ENCODE data around the gene PGP.

The PGP gene

GRCh38 chr16:2198283-2198682 is 16.4 kb downstream of the PGP start:
- Histone ChIP-seq H3K27ac (ENCODE audit: low read length, poor library complexity, severe bottlenecking) (no peak overlapping the region), H2BK120ac (ENCODE audit: low read depth, low read length) (no peak overlapping the region), H3K27me3 (ENCODE audit: control insufficient read depth in 1 of 2, insufficient read depth in 1 of 2, low read length in 2 of 2) (peaks cover 51 to 62% of the 10 kb centered on the region in 2 experiments), H3K4me1 (ENCODE audit: control insufficient read depth, insufficient read depth, low read depth, low read length) (peaks cover 20% of the 10 kb centered on the region), H2AK5ac (ENCODE audit: low read length, severe bottlenecking) (no peak overlapping the region), H3K9ac (ENCODE audit: low read length) (no peak overlapping the region), H2AFZ (ENCODE audit: low read depth, low read length) (no peak overlapping the region), H3K4ac (ENCODE audit: low read depth in 1 of 2, low read length in 2 of 2) (no peak overlapping the region), H3K23ac (ENCODE audit: low read length in 2 of 2) (peak overlapping the region in 1 of 2 experiments; percentile 47), H3K9me3 (ENCODE audit: control insufficient read depth, low read length) (peaks cover 6% of the 10 kb centered on the region), H2BK12ac (ENCODE audit: low read length in 2 of 2) (no peak overlapping the region), H3K4me3 (ENCODE audit: insufficient read depth in 1 of 2, low read depth in 1 of 2, low read length in 2 of 2) (no peak overlapping the region), H2BK5ac (ENCODE audit: low read depth, low read length, poor library complexity, severe bottlenecking) (no peak overlapping the region), H3K79me1 (replicated peaks; ENCODE audit: low read length, poor library complexity, severe bottlenecking) (no peaks in the 10 kb centered on the region), H2BK15ac (ENCODE audit: low read depth, poor library complexity, severe bottlenecking) (no peak overlapping the region), H3K4me2 (ENCODE audit: low read length, poor library complexity, severe bottlenecking) (no peak overlapping the region), H4K8ac (ENCODE audit: low read length) (no peak overlapping the region), H3K18ac (ENCODE audit: low read depth in 1 of 2, low read length in 2 of 2) (no peak overlapping the region), H3K36me3 (ENCODE audit: control insufficient read depth in 1 of 2, insufficient read depth in 2 of 2, low read depth in 1 of 2, low read length in 2 of 2) (no peaks in the 10 kb centered on the region), H3K14ac (ENCODE audit: low read length in 2 of 2) (no peak overlapping the region), H4K91ac (ENCODE audit: low read length) (no peak overlapping the region)
- WGBS = 74% methylated on average over 3 of the region's 4 CpGs
- DNase-seq = no peak

GRCh38 chr16:2197765-2198164 is 16.9 kb downstream of the PGP start:
- no peak overlapping the region for H3K4me2 ChIP-seq (ENCODE audit: low read length, poor library complexity, severe bottlenecking)
- peaks cover 51 to 63% of the 10 kb centered on the region in 2 experiments for H3K27me3 ChIP-seq (ENCODE audit: control insufficient read depth in 1 of 2, insufficient read depth in 1 of 2, low read length in 2 of 2)
- H2BK5ac ChIP-seq (ENCODE audit: low read depth, low read length, poor library complexity, severe bottlenecking) = no peak overlapping the region
- no peak overlapping the region for H3K9ac ChIP-seq (ENCODE audit: low read length)
- H2BK15ac ChIP-seq (ENCODE audit: low read depth, poor library complexity, severe bottlenecking) = no peak overlapping the region
- no peak overlapping the region for H3K27ac ChIP-seq (ENCODE audit: low read length, poor library complexity, severe bottlenecking)
- no peak overlapping the region for H4K91ac ChIP-seq (ENCODE audit: low read length)
- 97% methylated on average over 3 of the region's 6 CpGs for WGBS
- H4K8ac ChIP-seq (ENCODE audit: low read length) = no peak overlapping the region
- H3K4me3 ChIP-seq (ENCODE audit: insufficient read depth in 1 of 2, low read depth in 1 of 2, low read length in 2 of 2) = no peak overlapping the region
- H3K36me3 ChIP-seq (ENCODE audit: control insufficient read depth in 1 of 2, insufficient read depth in 2 of 2, low read depth in 1 of 2, low read length in 2 of 2) = no peaks in the 10 kb centered on the region
- H3K23ac ChIP-seq (ENCODE audit: low read length in 2 of 2) = no peak overlapping the region
- no peaks in the 10 kb centered on the region for H3K79me1 ChIP-seq (replicated peaks; ENCODE audit: low read length, poor library complexity, severe bottlenecking)
- H2BK12ac ChIP-seq (ENCODE audit: low read length in 2 of 2) = no peak overlapping the region
- H3K18ac ChIP-seq (ENCODE audit: low read depth in 1 of 2, low read length in 2 of 2) = no peak overlapping the region
- DNase-seq = no peak
- H3K4ac ChIP-seq (ENCODE audit: low read depth in 1 of 2, low read length in 2 of 2) = no peak overlapping the region
- peaks cover 6% of the 10 kb centered on the region for H3K9me3 ChIP-seq (ENCODE audit: control insufficient read depth, low read length)
- no peak overlapping the region for H2AFZ ChIP-seq (ENCODE audit: low read depth, low read length)
- H2BK120ac ChIP-seq (ENCODE audit: low read depth, low read length) = no peak overlapping the region
- no peak overlapping the region for H3K14ac ChIP-seq (ENCODE audit: low read length in 2 of 2)
- peaks cover 20% of the 10 kb centered on the region for H3K4me1 ChIP-seq (ENCODE audit: control insufficient read depth, insufficient read depth, low read depth, low read length)
- H2AK5ac ChIP-seq (ENCODE audit: low read length, severe bottlenecking) = no peak overlapping the region

GRCh38 chr16:2196981-2197511 is 17.6 kb downstream of the PGP start:
- H3K9ac ChIP-seq (ENCODE audit: low read length) = no peak overlapping the region
- H3K23ac ChIP-seq (ENCODE audit: low read length in 2 of 2) = peak overlapping the region in 1 of 2 experiments; percentile 74
- no peak overlapping the region for H2AFZ ChIP-seq (ENCODE audit: low read depth, low read length)
- H3K36me3 ChIP-seq (ENCODE audit: control insufficient read depth in 1 of 2, insufficient read depth in 2 of 2, low read depth in 1 of 2, low read length in 2 of 2) = no peaks in the 10 kb centered on the region
- no peak overlapping the region for H2BK15ac ChIP-seq (ENCODE audit: low read depth, poor library complexity, severe bottlenecking)
- no peak overlapping the region for H4K8ac ChIP-seq (ENCODE audit: low read length)
- no peak overlapping the region for H3K27ac ChIP-seq (ENCODE audit: low read length, poor library complexity, severe bottlenecking)
- no peak for DNase-seq
- H4K91ac ChIP-seq (ENCODE audit: low read length) = no peak overlapping the region
- no peak overlapping the region for H2BK12ac ChIP-seq (ENCODE audit: low read length in 2 of 2)
- H3K4me1 ChIP-seq (ENCODE audit: control insufficient read depth, insufficient read depth, low read depth, low read length) = peaks cover 20% of the 10 kb centered on the region
- H2BK120ac ChIP-seq (ENCODE audit: low read depth, low read length) = no peak overlapping the region
- no peak overlapping the region for H2BK5ac ChIP-seq (ENCODE audit: low read depth, low read length, poor library complexity, severe bottlenecking)
- peak overlapping the region in 1 of 2 experiments; percentile 62 for H3K4me3 ChIP-seq (ENCODE audit: insufficient read depth in 1 of 2, low read depth in 1 of 2, low read length in 2 of 2)
- H3K4me2 ChIP-seq (ENCODE audit: low read length, poor library complexity, severe bottlenecking) = peak overlapping the region; percentile 71
- H3K4ac ChIP-seq (ENCODE audit: low read depth in 1 of 2, low read length in 2 of 2) = no peak overlapping the region
- H3K27me3 ChIP-seq (ENCODE audit: control insufficient read depth in 1 of 2, insufficient read depth in 1 of 2, low read length in 2 of 2) = peaks cover 51 to 63% of the 10 kb centered on the region in 2 experiments
- H3K14ac ChIP-seq (ENCODE audit: low read length in 2 of 2) = no peak overlapping the region
- 53% methylated on average over 18 of the region's 32 CpGs for WGBS
- H3K79me1 ChIP-seq (replicated peaks; ENCODE audit: low read length, poor library complexity, severe bottlenecking) = no peaks in the 10 kb centered on the region
- H2AK5ac ChIP-seq (ENCODE audit: low read length, severe bottlenecking) = no peak overlapping the region
- H3K18ac ChIP-seq (ENCODE audit: low read depth in 1 of 2, low read length in 2 of 2) = no peak overlapping the region
- peaks cover 6% of the 10 kb centered on the region for H3K9me3 ChIP-seq (ENCODE audit: control insufficient read depth, low read length)

GRCh38 chr16:2196162-2196980 is 18.3 kb downstream of the PGP start, which contains the start of gene CASKIN1:
Gene CASKIN1, minus strand, starts transcription at chr16:2196605. Its CDS starts 173 bp downstream, at chr16:2196432.
- no peaks in the 10 kb centered on the region for H3K79me1 ChIP-seq (replicated peaks; ENCODE audit: low read length, poor library complexity, severe bottlenecking)
- no peak within 1 kb of the TSS for H3K27ac ChIP-seq (ENCODE audit: low read length, poor library complexity, severe bottlenecking)
- no peak within 1 kb of the TSS for H2BK12ac ChIP-seq (ENCODE audit: low read length in 2 of 2)
- H4K8ac ChIP-seq (ENCODE audit: low read length) = no peak within 1 kb of the TSS
- H2AFZ ChIP-seq (ENCODE audit: low read depth, low read length) = no peak within 1 kb of the TSS
- H3K4ac ChIP-seq (ENCODE audit: low read depth in 1 of 2, low read length in 2 of 2) = no peak within 1 kb of the TSS
- H3K27me3 ChIP-seq (ENCODE audit: control insufficient read depth in 1 of 2, insufficient read depth in 1 of 2, low read length in 2 of 2) = peaks cover 51 to 63% of the 10 kb centered on the region in 2 experiments
- H3K9me3 ChIP-seq (ENCODE audit: control insufficient read depth, low read length) = peaks cover 6% of the 10 kb centered on the region
- no peak within 1 kb of the TSS for H4K91ac ChIP-seq (ENCODE audit: low read length)
- H3K4me3 ChIP-seq (ENCODE audit: insufficient read depth in 1 of 2, low read depth in 1 of 2, low read length in 2 of 2) = peak within 1 kb of the TSS in 1 of 2 experiments; percentile 62
- H3K9ac ChIP-seq (ENCODE audit: low read length) = no peak within 1 kb of the TSS
- H2BK120ac ChIP-seq (ENCODE audit: low read depth, low read length) = no peak within 1 kb of the TSS
- peak within 1 kb of the TSS in 1 of 2 experiments; percentile 74 for H3K23ac ChIP-seq (ENCODE audit: low read length in 2 of 2)
- peaks cover 20% of the 10 kb centered on the region for H3K4me1 ChIP-seq (ENCODE audit: control insufficient read depth, insufficient read depth, low read depth, low read length)
- no peaks in the 10 kb centered on the region for H3K36me3 ChIP-seq (ENCODE audit: control insufficient read depth in 1 of 2, insufficient read depth in 2 of 2, low read depth in 1 of 2, low read length in 2 of 2)
- no peak within 1 kb of the TSS for H2BK5ac ChIP-seq (ENCODE audit: low read depth, low read length, poor library complexity, severe bottlenecking)
- H3K18ac ChIP-seq (ENCODE audit: low read depth in 1 of 2, low read length in 2 of 2) = no peak within 1 kb of the TSS
- peak within 1 kb of the TSS; percentile 85 for H3K4me2 ChIP-seq (ENCODE audit: low read length, poor library complexity, severe bottlenecking)
- H2BK15ac ChIP-seq (ENCODE audit: low read depth, poor library complexity, severe bottlenecking) = no peak within 1 kb of the TSS
- H2AK5ac ChIP-seq (ENCODE audit: low read length, severe bottlenecking) = no peak within 1 kb of the TSS
- no peak for DNase-seq
- H3K14ac ChIP-seq (ENCODE audit: low read length in 2 of 2) = no peak within 1 kb of the TSS
- WGBS = under 1% methylated on average over 44 of the region's 129 CpGs

Measured in mesenchymal stem cell (in vitro differentiated cells and primary cell).